MCF 10A (cell line): ENCODE results near the gene GADD45A. TPM values are rescaled to one million over a fixed set of nuclear protein-coding genes. Genes with fewer than 3 reads are reported as not detected.

Experiments used
- BruUV-seq: library from RNA; stranded (reverse); fragments of 400-500 nt; replicated peaks from 2 replicates; lab custom pipeline; 2021; lab: Mats Ljungman, UMichigan
- CTCF ChIA-PET: fragments of 300-600 bp; sonication (Branson Sonifier 250); formaldehyde crosslinking; extraction: SDS; loops from one replicate; lab custom pipeline; 2021; ENCODE audit warnings: antibody characterized with exemption, inconsistent platforms; lab: Yijun Ruan, JAX
- POLR2A ChIA-PET: fragments of 300-600, 350-650 bp; sonication (Branson Sonifier 250); formaldehyde crosslinking; extraction: SDS; loops from one replicate; lab custom pipeline; 2020; ENCODE audit warnings: antibody characterized with exemption, inconsistent platforms; lab: Yijun Ruan, JAX
- DNase-seq: peaks from one replicate; pipeline ENCODE4 v3.0.0-alpha.2; 2018; ENCODE audit not compliant: unreplicated experiment
- H3K27ac Mint-ChIP-seq: one replicate; pipeline ENCODE4 v1.8.0; 2022; ENCODE audit warnings: mild to moderate bottlenecking, low read depth, mixed read lengths; ENCODE audit not compliant: unreplicated experiment
- H3K27me3 Mint-ChIP-seq: one replicate; pipeline ENCODE4 v1.8.0; 2022; ENCODE audit warnings: mixed read lengths; ENCODE audit not compliant: insufficient read depth, unreplicated experiment
- H3K36me3 Mint-ChIP-seq: one replicate; pipeline ENCODE4 v1.8.0; 2022; ENCODE audit warnings: mild to moderate bottlenecking, moderate library complexity, mixed read lengths; ENCODE audit not compliant: insufficient read depth, unreplicated experiment
- H3K4me1 Mint-ChIP-seq: one replicate; pipeline ENCODE4 v1.8.0; 2022; ENCODE audit warnings: mixed read lengths; ENCODE audit not compliant: insufficient read depth, unreplicated experiment
- H3K4me3 Mint-ChIP-seq: one replicate; pipeline ENCODE4 v1.8.0; 2022; ENCODE audit warnings: mild to moderate bottlenecking, moderate library complexity, mixed read lengths; ENCODE audit not compliant: unreplicated experiment
- H3K9me3 Mint-ChIP-seq: one replicate; pipeline ENCODE4 v1.8.0; 2022; ENCODE audit warnings: mixed read lengths; ENCODE audit not compliant: unreplicated experiment
- intact Hi-C: fragments of 100-400 bp; cut with micrococcal nuclease; formaldehyde crosslinking; loops from 2 replicates; pipeline ENCODE4 v1.14.1; 2022
- total RNA-seq: library from RNA; stranded (reverse); gene quantifications from 2 replicates; pipeline ENCODE4 v1.2.3, GENCODE V29; 2022
- TF ChIP-seq, protein P1 (sequence below): fragments of 200-600 bp; IDR thresholded peaks from one replicate; pipeline ENCODE4 v1.8.0; 2022; ENCODE audit warnings: antibody characterized with exemption, mild to moderate bottlenecking; ENCODE audit not compliant: unreplicated experiment

GADD45A gene
- total RNA-seq, 1 experiment from 2014 or later: 225 TPM

DNA sequence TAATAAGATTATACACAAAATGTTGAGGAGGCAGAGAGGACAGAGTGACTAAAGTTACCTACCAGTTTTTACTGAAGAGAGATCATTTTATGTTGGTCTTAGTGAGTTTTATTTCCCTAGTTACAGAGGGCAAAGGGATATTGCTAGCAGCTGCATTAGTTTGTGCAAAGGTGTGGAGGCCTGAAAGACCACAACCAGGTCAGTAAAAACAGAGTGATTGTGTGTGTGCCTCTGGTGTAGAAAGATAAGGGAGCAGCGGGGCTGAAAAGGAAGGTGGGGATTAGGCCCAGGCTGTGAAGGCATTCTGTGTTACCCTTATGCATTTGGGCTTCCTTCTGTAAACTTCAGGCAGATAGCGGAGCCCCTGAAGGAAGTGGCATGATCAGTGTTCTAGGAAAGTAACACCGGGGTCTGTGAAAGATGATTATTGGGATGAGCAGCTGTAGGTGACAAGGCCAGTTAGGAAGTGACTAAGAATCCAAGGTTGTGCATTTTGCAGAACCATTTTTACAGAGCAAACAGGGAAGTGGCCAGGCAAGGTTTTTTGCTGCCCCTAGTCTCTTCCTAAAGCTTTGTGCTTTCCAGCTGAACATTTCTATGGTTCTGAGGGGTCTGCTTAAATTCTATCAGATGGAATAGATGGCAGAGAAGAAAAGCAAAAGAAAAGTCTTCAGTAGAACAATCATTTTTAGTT, 3.7 kb downstream of the GADD45A start:
- Mint-ChIP-seq H3K4me1 (peaks cover 21% of the 10 kb centered on the region), H3K27ac (peak overlapping the region; percentile 10), H3K4me3 (no peak overlapping the region), H3K27me3 (no peaks in the 10 kb centered on the region), H3K36me3 (peaks cover 64% of the 10 kb centered on the region), H3K9me3 (no peaks in the 10 kb centered on the region)
- no TSS peak for BruUV-seq
- TF ChIP-seq, protein P1, sequence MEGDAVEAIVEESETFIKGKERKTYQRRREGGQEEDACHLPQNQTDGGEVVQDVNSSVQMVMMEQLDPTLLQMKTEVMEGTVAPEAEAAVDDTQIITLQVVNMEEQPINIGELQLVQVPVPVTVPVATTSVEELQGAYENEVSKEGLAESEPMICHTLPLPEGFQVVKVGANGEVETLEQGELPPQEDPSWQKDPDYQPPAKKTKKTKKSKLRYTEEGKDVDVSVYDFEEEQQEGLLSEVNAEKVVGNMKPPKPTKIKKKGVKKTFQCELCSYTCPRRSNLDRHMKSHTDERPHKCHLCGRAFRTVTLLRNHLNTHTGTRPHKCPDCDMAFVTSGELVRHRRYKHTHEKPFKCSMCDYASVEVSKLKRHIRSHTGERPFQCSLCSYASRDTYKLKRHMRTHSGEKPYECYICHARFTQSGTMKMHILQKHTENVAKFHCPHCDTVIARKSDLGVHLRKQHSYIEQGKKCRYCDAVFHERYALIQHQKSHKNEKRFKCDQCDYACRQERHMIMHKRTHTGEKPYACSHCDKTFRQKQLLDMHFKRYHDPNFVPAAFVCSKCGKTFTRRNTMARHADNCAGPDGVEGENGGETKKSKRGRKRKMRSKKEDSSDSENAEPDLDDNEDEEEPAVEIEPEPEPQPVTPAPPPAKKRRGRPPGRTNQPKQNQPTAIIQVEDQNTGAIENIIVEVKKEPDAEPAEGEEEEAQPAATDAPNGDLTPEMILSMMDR: no peak
- intact Hi-C loops: loop anchor here (5.0 kb wide), 1 partner anchor 424 kb away; no protein-coding TSS in a partner anchor
- DNase-seq: no peak
- CTCF ChIA-PET: interaction anchor here (0.6 to 1.5 kb wide), 8 partner anchors 9 to 469 kb away, joined by 3 to 5 read pairs (median 4); no protein-coding TSS in a partner anchor
- POLR2A ChIA-PET: interaction anchor here (0.7 to 12.5 kb wide), 11 partner anchors 14 to 154 kb away, joined by 3 to 446 read pairs (median 4); no protein-coding TSS in a partner anchor

DNA sequence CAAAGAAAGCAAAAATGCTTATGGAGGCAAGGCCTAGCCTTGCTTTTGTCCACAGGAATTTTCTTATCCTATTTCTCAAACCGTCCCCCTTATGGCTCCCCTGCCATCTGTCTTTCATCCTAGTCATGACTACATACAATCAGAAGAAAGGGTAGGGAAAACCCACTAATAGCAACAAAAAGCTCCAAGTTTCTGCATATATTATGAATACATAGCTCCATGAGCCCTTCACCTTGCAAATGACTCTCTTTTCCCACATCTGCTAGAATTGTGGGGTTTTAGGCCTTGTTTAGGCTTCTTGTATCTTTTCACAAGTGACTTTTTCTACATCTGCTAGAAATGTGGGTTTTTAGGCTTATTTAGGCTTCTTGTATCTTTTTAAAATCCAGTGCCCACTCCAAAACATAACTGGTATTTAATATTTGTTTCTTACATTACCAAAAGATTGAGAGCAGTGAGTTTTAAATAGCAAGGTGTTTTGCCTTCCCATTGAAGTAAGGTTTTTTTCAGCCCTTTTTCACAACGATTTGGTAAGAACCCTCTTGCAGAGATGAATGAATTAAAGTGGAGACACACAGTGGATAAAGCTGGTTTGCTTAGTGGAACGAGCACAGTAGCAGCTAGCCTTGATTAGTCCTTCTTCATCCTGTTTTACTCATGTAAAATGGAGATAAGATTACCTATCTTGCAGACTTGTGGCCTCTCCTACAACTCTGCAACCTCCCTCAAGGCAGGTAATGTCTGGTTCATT, 4.4 kb downstream of the GADD45A start:
- no peaks in the 10 kb centered on the region for H3K9me3 Mint-ChIP-seq
- no peak overlapping the region for H3K4me3 Mint-ChIP-seq
- no peak overlapping the region for H3K27ac Mint-ChIP-seq
- ChIA-PET CTCF (interaction anchor here (0.6 to 1.5 kb wide), 5 partner anchors 9 to 154 kb away, joined by 3 to 5 read pairs (median 4); no protein-coding TSS in a partner anchor), POLR2A (interaction anchor here (1.0 to 12.5 kb wide), 6 partner anchors 13 to 119 kb away, joined by 4 to 446 read pairs (median 6); no protein-coding TSS in a partner anchor)
- intact Hi-C loops: loop anchor here (5.0 kb wide), 1 partner anchor 423 kb away; no protein-coding TSS in a partner anchor
- peaks cover 14% of the 10 kb centered on the region for H3K4me1 Mint-ChIP-seq
- TF ChIP-seq, protein P1: no peak
- no peaks in the 10 kb centered on the region for H3K27me3 Mint-ChIP-seq
- H3K36me3 Mint-ChIP-seq: peaks cover 64% of the 10 kb centered on the region
- no peak for DNase-seq
- BruUV-seq: no TSS peak

DNA sequence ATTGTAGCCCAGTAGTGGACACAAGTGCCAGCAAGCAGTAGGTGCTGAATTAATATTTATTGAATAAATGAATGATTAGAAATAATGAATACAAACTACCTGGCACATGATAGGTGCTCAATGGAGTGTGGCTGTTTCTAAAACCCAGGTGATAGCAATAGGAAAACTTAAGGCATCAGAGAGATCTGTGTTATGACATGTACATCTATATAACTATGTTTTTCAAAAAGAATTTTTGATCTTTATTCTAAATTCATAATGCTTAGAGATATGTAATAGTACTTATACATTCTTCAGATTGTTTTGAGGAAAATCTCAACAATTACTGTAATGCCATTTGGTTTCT, 5.0 kb downstream of the GADD45A start:
- Mint-ChIP-seq H3K36me3 (peaks cover 61% of the 10 kb centered on the region), H3K4me1 (peaks cover 14% of the 10 kb centered on the region), H3K4me3 (no peak overlapping the region), H3K9me3 (no peaks in the 10 kb centered on the region), H3K27ac (no peak overlapping the region), H3K27me3 (no peaks in the 10 kb centered on the region)
- no TSS peak for BruUV-seq
- ChIA-PET POLR2A (interaction anchor here (2.9 to 12.5 kb wide), 2 partner anchors 19 to 62 kb away, joined by 15 to 446 read pairs; no protein-coding TSS in a partner anchor), CTCF (interaction anchor here (0.6 to 1.5 kb wide), 3 partner anchors 70 to 129 kb away, joined by 4 to 6 read pairs (median 5); no protein-coding TSS in a partner anchor)
- TF ChIP-seq, protein P1: no peak
- DNase-seq: no peak
- intact Hi-C loops: no loop called here
